Measurements from ENCODE around the gene ELK4.

Gene ELK4

GRCh38 chr1:205604059-205604458, 27.8 kb downstream of the ELK4 start:
- no peak for DNase-seq (ENCODE audit: low read depth)
- no peak for TF ChIP-seq CTCF (conservative IDR thresholded peaks at IDR 0.05; ENCODE audit: low read depth, low read length)
- no peak overlapping the region for H3K4me3 ChIP-seq (ENCODE audit: low read length)

- H3K4me3 ChIP-seq (ENCODE audit: low read length): no peak overlapping the region
- DNase-seq (ENCODE audit: low read depth): no peak
- TF ChIP-seq CTCF (conservative IDR thresholded peaks at IDR 0.05; ENCODE audit: low read depth, low read length): no peak
Measured at GRCh38 chr1:205601205-205601604, 30.6 kb downstream of the ELK4 start.

GRCh38 chr1:205600085-205600484, 31.7 kb downstream of the ELK4 start:
- H3K4me3 ChIP-seq (ENCODE audit: low read length): no peak overlapping the region
- DNase-seq (ENCODE audit: low read depth): peak; percentile 58
- peak; percentile 38 for TF ChIP-seq CTCF (conservative IDR thresholded peaks at IDR 0.05; ENCODE audit: low read depth, low read length)

GRCh38 chr1:205599669-205600042, 32.2 kb downstream of the ELK4 start:
- H3K4me3 ChIP-seq (ENCODE audit: low read length): no peak overlapping the region
- no peak for TF ChIP-seq CTCF (conservative IDR thresholded peaks at IDR 0.05; ENCODE audit: low read depth, low read length)
- no peak for DNase-seq (ENCODE audit: low read depth)

- no peak overlapping the region for H3K4me3 ChIP-seq (ENCODE audit: low read length)
- TF ChIP-seq CTCF (conservative IDR thresholded peaks at IDR 0.05; ENCODE audit: low read depth, low read length): no peak
- peak; percentile 99 for DNase-seq (ENCODE audit: low read depth)
Measured at GRCh38 chr1:205598841-205599668, 32.8 kb downstream of the ELK4 start.

- no peak for DNase-seq (ENCODE audit: low read depth)
- no peak overlapping the region for H3K4me3 ChIP-seq (ENCODE audit: low read length)
- TF ChIP-seq CTCF (conservative IDR thresholded peaks at IDR 0.05; ENCODE audit: low read depth, low read length): no peak
Measured at GRCh38 chr1:205597691-205598314, 34.0 kb downstream of the ELK4 start.

GRCh38 chr1:205596876-205597275, 34.9 kb downstream of the ELK4 start:
- DNase-seq (ENCODE audit: low read depth): no peak
- no peak overlapping the region for H3K4me3 ChIP-seq (ENCODE audit: low read length)
- no peak for TF ChIP-seq CTCF (conservative IDR thresholded peaks at IDR 0.05; ENCODE audit: low read depth, low read length)

Measured in retinal pigment epithelial cell (primary cell).